ENCODE measurements around the gene KBTBD7. TPM values are rescaled to one million over a fixed set of nuclear protein-coding genes. Genes with fewer than 3 reads are reported as not detected.

Gene KBTBD7
- total RNA-seq: 9.2 TPM

GRCh38 chr13:41193919-41194824 is at the start of gene KBTBD7:
Gene KBTBD7, minus strand, starts transcription at chr13:41194569. Its CDS starts 312 bp downstream, at chr13:41194257.
- DNase-seq (ENCODE audit: low read depth in 2 of 3, low spot score in 2 of 3): peak; percentile 67 to 96 (median 95)

- DNase-seq (ENCODE audit: low read depth in 2 of 3, low spot score in 2 of 3): no peak
These were observed 47.3 kb upstream of the KBTBD7 start for GRCh38 chr13:41241626-41242025.

GRCh38 chr13:41236369-41236768 is 42.0 kb upstream of the KBTBD7 start:
- no peak for DNase-seq (ENCODE audit: low read depth in 2 of 3, low spot score in 2 of 3)

- no peak for DNase-seq (ENCODE audit: low read depth in 2 of 3, low spot score in 2 of 3)
These were observed 38.5 kb upstream of the KBTBD7 start for GRCh38 chr13:41232578-41233480.

- no peak for DNase-seq (ENCODE audit: low read depth in 2 of 3, low spot score in 2 of 3)
These were observed 37.4 kb upstream of the KBTBD7 start for GRCh38 chr13:41231786-41232185.

GRCh38 chr13:41231025-41231677 is 36.8 kb upstream of the KBTBD7 start:
- no peak for DNase-seq (ENCODE audit: low read depth in 2 of 3, low spot score in 2 of 3)

GRCh38 chr13:41229356-41229755 is 35.0 kb upstream of the KBTBD7 start:
- no peak for DNase-seq (ENCODE audit: low read depth in 2 of 3, low spot score in 2 of 3)

- no peak for DNase-seq (ENCODE audit: low read depth in 2 of 3, low spot score in 2 of 3)
These were observed 30.0 kb upstream of the KBTBD7 start for GRCh38 chr13:41224113-41225110.

- DNase-seq (ENCODE audit: low read depth in 2 of 3, low spot score in 2 of 3): peak; percentile 19 to 76 (median 47)
These were observed 28.0 kb upstream of the KBTBD7 start for GRCh38 chr13:41222259-41222852.

GRCh38 chr13:41220401-41220800 is 26.0 kb upstream of the KBTBD7 start:
- no peak for DNase-seq (ENCODE audit: low read depth in 2 of 3, low spot score in 2 of 3)

- DNase-seq (ENCODE audit: low read depth in 2 of 3, low spot score in 2 of 3): no peak
These were observed 21.8 kb upstream of the KBTBD7 start for GRCh38 chr13:41216160-41216559.

- no peak for DNase-seq (ENCODE audit: low read depth in 2 of 3, low spot score in 2 of 3)
These were observed 19.6 kb upstream of the KBTBD7 start for GRCh38 chr13:41213919-41214318.

GRCh38 chr13:41213316-41213715 is 18.9 kb upstream of the KBTBD7 start:
- no peak for DNase-seq (ENCODE audit: low read depth in 2 of 3, low spot score in 2 of 3)

GRCh38 chr13:41212881-41213280 is 18.5 kb upstream of the KBTBD7 start:
- no peak for DNase-seq (ENCODE audit: low read depth in 2 of 3, low spot score in 2 of 3)

- DNase-seq (ENCODE audit: low read depth in 2 of 3, low spot score in 2 of 3): no peak
These were observed 16.7 kb upstream of the KBTBD7 start for GRCh38 chr13:41211062-41211461.

- DNase-seq (ENCODE audit: low read depth in 2 of 3, low spot score in 2 of 3): no peak
These were observed 12.1 kb upstream of the KBTBD7 start for GRCh38 chr13:41206467-41206866.

- DNase-seq (ENCODE audit: low read depth in 2 of 3, low spot score in 2 of 3): no peak
These were observed 9.4 kb upstream of the KBTBD7 start for GRCh38 chr13:41203810-41204209.

- DNase-seq (ENCODE audit: low read depth in 2 of 3, low spot score in 2 of 3): no peak
These were observed 5.8 kb upstream of the KBTBD7 start for GRCh38 chr13:41200126-41200525.

GRCh38 chr13:41199526-41199925 is 5.2 kb upstream of the KBTBD7 start:
- DNase-seq (ENCODE audit: low read depth in 2 of 3, low spot score in 2 of 3): no peak
